KOPT-K1 (cell line): ENCODE results near the gene DNAJB1.
A peak's percentile ranks its signal among the peaks of the same experiment; 100 is the strongest.
"Not testable (repeated sequence)": the region's sequence is repeated elsewhere in the genome, so short reads cannot be mapped to it uniquely, and the experiment has no call there.

Experiments used
- H3K27ac ChIP-seq: fragments of 200-600 bp; sonication (generic); 2 replicates; pipeline ENCODE4 v1.5.1; 2016; ENCODE audit warnings: antibody characterized with exemption, mild to moderate bottlenecking, low read depth, low read length; ENCODE audit not compliant: poor library complexity, severe bottlenecking
- H3K36me3 ChIP-seq: fragments of 200-600 bp; sonication (generic); 2 replicates; pipeline ENCODE4 v1.5.1; 2017; ENCODE audit warnings: antibody characterized with exemption, mild to moderate bottlenecking, low read length, moderate library complexity; ENCODE audit not compliant: insufficient read depth
- H3K9me3 ChIP-seq: fragments of 200-600 bp; sonication (generic); 2 replicates; pipeline ENCODE4 v1.5.1; 2017; ENCODE audit warnings: antibody characterized with exemption, low read length, mild to moderate bottlenecking; ENCODE audit not compliant: insufficient read depth, poor library complexity, severe bottlenecking

Gene DNAJB1

GRCh38 chr19:14517840-14518505 lies at the start of gene DNAJB1:
TSS of gene DNAJB1 (minus strand) at chr19:14518397. CDS start at chr19:14518349, 48 bp downstream.
- peak within 1 kb of the TSS; percentile 98 for H3K27ac ChIP-seq
- H3K9me3 ChIP-seq, result no peaks in the 10 kb centered on the region
- H3K36me3 ChIP-seq, result peaks cover 42% of the 10 kb centered on the region

- H3K9me3 ChIP-seq, result no peaks in the 10 kb centered on the region
- no peak overlapping the region for H3K27ac ChIP-seq
- H3K36me3 ChIP-seq, result peaks cover 52% of the 10 kb centered on the region
These were observed 48.9 kb upstream of the DNAJB1 start for GRCh38 chr19:14567079-14567478.

- peaks cover 52% of the 10 kb centered on the region for H3K36me3 ChIP-seq
- H3K27ac ChIP-seq, result no peak overlapping the region
- H3K9me3 ChIP-seq, result no peaks in the 10 kb centered on the region
These were observed 48.5 kb upstream of the DNAJB1 start for GRCh38 chr19:14566712-14567077.

- peaks cover 52% of the 10 kb centered on the region for H3K36me3 ChIP-seq
- H3K9me3 ChIP-seq, result no peaks in the 10 kb centered on the region
- no peak overlapping the region for H3K27ac ChIP-seq
These were observed 47.8 kb upstream of the DNAJB1 start for GRCh38 chr19:14565765-14566711.

DNA sequence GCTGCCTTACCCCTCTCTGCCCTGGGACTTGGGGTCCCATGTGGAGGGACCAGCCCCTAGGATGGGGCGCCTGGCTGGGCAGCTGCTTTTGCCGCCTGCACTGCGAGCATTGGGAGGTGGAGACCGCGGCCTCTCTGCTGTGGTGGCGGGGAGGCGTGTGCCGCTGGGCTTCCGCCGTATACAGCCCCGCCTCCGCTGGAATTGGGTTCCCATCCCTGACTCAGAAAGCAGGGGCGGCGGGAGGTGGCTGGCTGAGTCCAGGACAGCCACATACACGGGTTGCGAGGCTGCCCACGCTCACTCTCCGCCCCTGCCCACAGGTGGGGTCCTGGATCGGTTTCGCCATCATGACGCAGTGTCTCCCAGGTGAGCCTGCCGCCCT lies 47.1 kb upstream of the DNAJB1 start:
- H3K27ac ChIP-seq, result no peak overlapping the region
- H3K9me3 ChIP-seq, result no peaks in the 10 kb centered on the region
- peaks cover 52% of the 10 kb centered on the region for H3K36me3 ChIP-seq

DNA sequence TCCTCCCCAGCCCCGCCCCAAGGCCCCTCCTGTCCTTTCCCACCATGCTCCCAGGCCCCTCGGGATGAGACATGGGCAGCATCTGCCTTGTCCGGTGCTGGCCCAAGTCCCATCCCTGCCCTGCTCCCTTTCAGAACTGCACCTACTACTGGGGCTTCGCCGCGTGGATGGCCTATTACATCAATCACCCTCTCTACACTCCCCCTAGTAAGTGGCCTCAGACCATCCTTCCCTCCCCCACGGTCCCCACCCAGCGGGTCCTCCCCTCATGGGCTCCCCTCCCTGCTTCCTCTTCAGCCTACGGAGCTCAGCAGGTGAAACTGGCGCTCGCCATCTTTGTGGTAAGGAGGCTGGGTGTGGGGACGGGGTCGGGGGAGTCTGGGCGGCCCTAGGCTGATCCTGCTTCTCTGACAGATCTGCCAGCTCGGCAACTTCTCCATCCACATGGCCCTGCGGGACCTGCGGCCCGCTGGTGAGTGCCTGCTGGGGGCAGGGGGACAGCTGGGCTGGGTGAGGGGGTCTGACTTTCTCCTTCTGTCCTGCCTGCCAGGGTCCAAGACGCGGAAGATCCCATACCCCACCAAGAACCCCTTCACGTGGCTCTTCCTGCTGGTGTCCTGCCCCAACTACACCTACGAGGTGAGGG lies 46.6 kb upstream of the DNAJB1 start:
- H3K9me3 ChIP-seq, H3K27ac ChIP-seq: not testable (repeated sequence)
- peaks cover 50% of the 10 kb centered on the region for H3K36me3 ChIP-seq

GRCh38 chr19:14563989-14564651 lies 45.9 kb upstream of the DNAJB1 start:
- H3K9me3 ChIP-seq, result no peaks in the 10 kb centered on the region
- H3K36me3 ChIP-seq, result peaks cover 47% of the 10 kb centered on the region
- H3K27ac ChIP-seq, result no peak overlapping the region

DNA sequence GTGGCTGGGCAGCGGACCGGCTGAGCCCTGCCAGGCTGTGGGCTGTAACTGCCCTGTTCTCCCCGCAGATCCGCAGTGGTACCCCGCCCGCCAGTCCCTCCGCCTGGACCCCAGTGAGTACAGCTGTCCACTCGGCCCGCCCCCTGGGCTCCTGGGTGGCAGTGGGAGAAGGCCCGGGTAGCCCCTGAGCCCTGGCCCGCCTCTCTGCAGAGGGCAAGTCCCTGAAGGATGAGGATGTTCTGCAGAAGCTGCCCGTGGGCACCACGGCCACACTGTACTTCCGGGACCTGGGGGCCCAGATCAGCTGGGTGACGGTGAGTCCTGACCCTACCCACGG lies 45.4 kb upstream of the DNAJB1 start:
- H3K9me3 ChIP-seq, result no peaks in the 10 kb centered on the region
- H3K27ac ChIP-seq, result no peak overlapping the region
- peaks cover 45% of the 10 kb centered on the region for H3K36me3 ChIP-seq

DNA sequence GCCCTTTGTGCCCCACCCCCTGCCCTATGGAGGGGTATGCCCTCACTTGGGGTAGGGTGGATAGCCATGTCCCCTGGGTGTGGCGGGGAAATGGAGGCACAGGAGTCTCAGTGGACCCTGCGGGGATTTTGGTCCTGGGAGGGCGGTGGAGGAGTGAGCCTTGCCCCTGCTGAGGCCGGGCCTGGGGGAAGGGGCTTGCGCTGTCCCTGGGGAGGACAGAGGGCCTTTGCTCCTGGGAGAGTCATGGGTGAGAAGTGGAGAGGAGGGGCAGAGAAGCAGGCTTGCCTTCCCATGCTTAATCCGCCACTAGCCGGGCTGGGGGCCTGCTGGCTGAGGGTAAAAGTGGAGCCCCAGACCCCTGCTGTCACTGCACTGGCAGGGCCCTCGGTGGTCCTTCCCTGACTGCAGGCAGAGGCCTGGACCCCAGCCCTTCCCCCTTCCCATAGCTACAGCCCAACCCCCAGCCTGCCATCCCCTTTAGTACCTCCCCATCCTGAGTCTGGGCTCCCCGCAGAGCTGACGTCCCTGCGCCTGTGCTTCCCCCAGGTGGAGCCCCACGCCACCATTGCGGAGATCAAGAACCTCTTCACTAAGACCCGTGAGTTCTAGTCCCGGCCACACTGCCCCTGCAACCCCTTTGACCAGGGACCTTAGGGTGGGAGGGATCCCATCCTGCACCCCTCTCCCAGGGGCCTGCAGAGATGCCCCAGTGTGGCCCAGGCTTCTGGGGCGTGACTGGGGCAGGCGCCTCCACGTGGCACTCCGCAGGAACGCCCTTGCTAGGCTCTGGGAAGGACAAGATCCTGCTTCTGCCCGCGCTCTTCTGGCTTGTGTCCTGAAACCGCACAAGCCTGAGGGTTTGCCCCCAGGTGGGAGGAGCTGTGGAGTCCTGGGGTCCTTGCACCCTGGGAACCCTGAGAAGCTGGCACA lies 44.7 kb upstream of the DNAJB1 start:
- Histone ChIP-seq H3K9me3 (no peaks in the 10 kb centered on the region), H3K27ac (no peak overlapping the region), H3K36me3 (peaks cover 41% of the 10 kb centered on the region)

GRCh38 chr19:14561847-14562351 lies 43.7 kb upstream of the DNAJB1 start:
- peaks cover 30% of the 10 kb centered on the region for H3K36me3 ChIP-seq
- no peak overlapping the region for H3K27ac ChIP-seq
- H3K9me3 ChIP-seq, result no peaks in the 10 kb centered on the region

DNA sequence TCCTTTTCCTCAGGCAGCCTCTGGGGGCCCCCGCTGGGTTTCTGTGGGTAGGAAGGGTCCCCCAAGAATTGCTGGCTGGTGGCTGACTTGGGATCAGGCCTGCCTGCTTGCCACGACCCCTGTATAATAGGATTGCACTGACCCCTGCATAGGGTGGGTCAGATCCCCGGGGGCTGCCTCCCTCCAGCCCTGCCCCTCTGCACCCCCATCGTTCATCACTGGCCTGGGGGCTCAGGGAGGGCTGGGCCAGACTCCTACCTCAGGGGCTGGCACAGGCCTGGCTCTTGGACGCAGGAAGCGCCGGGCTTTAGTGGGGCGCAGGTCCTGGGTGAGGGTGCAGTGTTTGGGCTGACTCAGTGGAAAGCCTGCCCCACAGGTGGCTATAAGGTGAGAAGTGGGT lies 43.1 kb upstream of the DNAJB1 start:
- H3K27ac ChIP-seq, result no peak overlapping the region
- H3K9me3 ChIP-seq, result no peaks in the 10 kb centered on the region
- H3K36me3 ChIP-seq, result peaks cover 27% of the 10 kb centered on the region

DNA sequence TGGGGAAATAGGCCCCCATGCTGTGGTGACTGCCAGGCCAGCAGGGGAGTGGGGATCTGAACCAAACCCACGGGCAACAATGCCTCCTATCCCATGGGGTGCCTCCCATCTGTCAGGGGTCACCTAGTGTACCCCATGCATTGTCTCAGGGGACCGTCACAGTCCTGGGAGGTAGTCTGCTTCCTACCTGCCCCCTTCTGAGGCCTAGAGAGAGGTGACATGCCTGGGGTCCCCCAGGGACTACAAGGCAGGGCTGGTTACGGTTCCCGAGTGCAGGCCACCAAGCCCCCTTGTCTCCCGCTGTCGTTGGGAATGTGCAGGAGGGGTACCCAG lies 42.5 kb upstream of the DNAJB1 start:
- peaks cover 25% of the 10 kb centered on the region for H3K36me3 ChIP-seq
- no peaks in the 10 kb centered on the region for H3K9me3 ChIP-seq
- no peak overlapping the region for H3K27ac ChIP-seq

GRCh38 chr19:14559916-14560775 lies 41.9 kb upstream of the DNAJB1 start:
- H3K9me3 ChIP-seq, result no peaks in the 10 kb centered on the region

More at GRCh38 chr19:14559916-14560775, 41.9 kb upstream of the DNAJB1 start:
- Histone ChIP-seq H3K27ac (no peak overlapping the region), H3K36me3 (peaks cover 19% of the 10 kb centered on the region)
